Esophagus muscularis mucosa (tissue), 4 donors: Measurements from ENCODE around the gene CNTD1. TPM values are rescaled to one million over a fixed set of nuclear protein-coding genes. Genes with fewer than 3 reads are reported as not detected.

Experiments
- DNase-seq: peaks from one replicate; pipeline ENCODE4 v3.0.0-alpha.2; 2017; ENCODE audit errors: extremely low spot score
- H3K27ac ChIP-seq, 4 donors: fragments of 200-600 bp; sonication (generic); replicated peaks in 1 of 4; 1 replicate in 3 of 4; 2 replicates in 1 of 4; pipeline ENCODE4 v1.5.1; 2016 to 2019; ENCODE audit warnings: mild to moderate bottlenecking in 1 of 4
- H3K27me3 ChIP-seq, 4 donors: fragments of 200-600 bp; sonication (generic); one replicate each; pipeline versions ENCODE4 v1.5.1 to v1.6.0; 2016 to 2019
- H3K36me3 ChIP-seq, 4 donors: fragments of 200-600 bp; sonication (generic); one replicate each; pipeline ENCODE4 v1.5.1; 2016 to 2019
- H3K4me1 ChIP-seq, 4 donors: fragments of 200-600 bp; sonication (generic); one replicate each; pipeline ENCODE4 v1.5.1; 2016 to 2019
- H3K4me3 ChIP-seq, 4 donors: fragments of 200-600 bp; sonication (generic); 1 replicate in 2 of 4; 2 replicates in 2 of 4; pipeline ENCODE4 v1.5.1; 2016 to 2019; ENCODE audit warnings: mild to moderate bottlenecking in 4 of 4, moderate library complexity in 1 of 4
- H3K9me3 ChIP-seq, 4 donors: fragments of 200-600 bp; sonication (generic); 1 replicate in 3 of 4; 2 replicates in 1 of 4; pipeline ENCODE4 v1.5.1; 2016 to 2019
- EP300 ChIP-seq: sonication (generic); formaldehyde crosslinking; IDR thresholded peaks from one replicate; pipeline ENCODE4 v1.6.1; 2017; ENCODE audit warnings: antibody characterized with exemption
- whole genome bisulfite sequencing: methylation state at CpG from one replicate; pipeline ENCODE4 v1.1.5; 2018; 5-methylcytosine and 5-hydroxymethylcytosine counted together
- intact Hi-C: fragments of 100-400 bp; cut with DNase I; formaldehyde crosslinking; loops from one replicate; pipeline ENCODE4 v1.15.1; 2023
- small RNA-seq, 3 donors: library from RNA; depleted of rRNA; stranded (forward); fragments of <200 nt; gene quantifications; one replicate each; pipeline ENCODE3, GENCODE V24; 2016
- total RNA-seq, 4 donors: library from RNA; depleted of rRNA; stranded (reverse); fragments of >200 nt; gene quantifications; one replicate each; pipeline versions ENCODE4 v1.1.0 to v1.2.1, GENCODE V29; 2016
- TF ChIP-seq, protein P1 (sequence below), 3 experiments: fragments of 200-600 bp in 2 of 3; fragments of 450-650 bp in 1 of 3; sonication (generic) in 2 of 3; IDR thresholded peaks; one replicate each; pipeline ENCODE4 v1.5.1; 2017 to 2019; ENCODE audit warnings: antibody characterized with exemption in 3 of 3, mild to moderate bottlenecking in 2 of 3, moderate library complexity in 1 of 3

Gene CNTD1
- total RNA-seq, 4 donors from 2014 or later = 0.50 to 3.9 (median 0.57) TPM; not detected in 1

GRCh38 chr17:42857389-42857788, 58.7 kb downstream of the CNTD1 start:
- H3K36me3 ChIP-seq = peaks cover 0 to 37% (median 16%) of the 10 kb centered on the region in 4 donors
- no peak overlapping the region for H3K4me3 ChIP-seq
- H3K27ac ChIP-seq = peak overlapping the region; percentile 40 to 88 (median 73)
- DNase-seq = no peak
- intact Hi-C loops = no loop called here
- TF ChIP-seq, protein P1, sequence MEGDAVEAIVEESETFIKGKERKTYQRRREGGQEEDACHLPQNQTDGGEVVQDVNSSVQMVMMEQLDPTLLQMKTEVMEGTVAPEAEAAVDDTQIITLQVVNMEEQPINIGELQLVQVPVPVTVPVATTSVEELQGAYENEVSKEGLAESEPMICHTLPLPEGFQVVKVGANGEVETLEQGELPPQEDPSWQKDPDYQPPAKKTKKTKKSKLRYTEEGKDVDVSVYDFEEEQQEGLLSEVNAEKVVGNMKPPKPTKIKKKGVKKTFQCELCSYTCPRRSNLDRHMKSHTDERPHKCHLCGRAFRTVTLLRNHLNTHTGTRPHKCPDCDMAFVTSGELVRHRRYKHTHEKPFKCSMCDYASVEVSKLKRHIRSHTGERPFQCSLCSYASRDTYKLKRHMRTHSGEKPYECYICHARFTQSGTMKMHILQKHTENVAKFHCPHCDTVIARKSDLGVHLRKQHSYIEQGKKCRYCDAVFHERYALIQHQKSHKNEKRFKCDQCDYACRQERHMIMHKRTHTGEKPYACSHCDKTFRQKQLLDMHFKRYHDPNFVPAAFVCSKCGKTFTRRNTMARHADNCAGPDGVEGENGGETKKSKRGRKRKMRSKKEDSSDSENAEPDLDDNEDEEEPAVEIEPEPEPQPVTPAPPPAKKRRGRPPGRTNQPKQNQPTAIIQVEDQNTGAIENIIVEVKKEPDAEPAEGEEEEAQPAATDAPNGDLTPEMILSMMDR (IDR thresholded peaks at IDR 0.05) = no peak
- TF ChIP-seq EP300 = no peak
- 44% methylated on average over 1 of the region's 1 CpG for WGBS
- no peaks in the 10 kb centered on the region for H3K27me3 ChIP-seq
- no peaks in the 10 kb centered on the region for H3K9me3 ChIP-seq
- H3K4me1 ChIP-seq = peaks cover 3 to 49% (median 42%) of the 10 kb centered on the region in 4 donors

Small RNAs within 50 kb of the gene (small RNA-seq; reads per million reads assigned to genes)
- gene HMGN2P15 (0 reads per million in 3 donors), gene MIR6781 (0 reads per million in 3 donors)

Other genes with a start within 250 kb of the CNTD1 start
- gene HSD17B1, start 245.9 kb upstream of the CNTD1 start, total RNA-seq = 1 to 10 TPM in 1 of 4 donors, under 1 TPM in 3; 0.13 to 2.5 (median 0.62) TPM
- 10 to 100 TPM; 13.4 to 27.5 (median 22.4) TPM for gene COASY, start 236.7 kb upstream of the CNTD1 start, total RNA-seq
- gene MLX, start 231.8 kb upstream of the CNTD1 start, total RNA-seq = 10 to 100 TPM; 24.9 to 34.5 (median 29.3) TPM
- gene PSMC3IP, start 221.1 kb upstream of the CNTD1 start, total RNA-seq = 1 to 10 TPM; 2.2 to 5.0 (median 4.2) TPM
- 10 to 100 TPM; 42.7 to 93.3 (median 57.0) TPM for gene RETREG3, start 189.5 kb upstream of the CNTD1 start, total RNA-seq
- 10 to 100 TPM; 30.6 to 89.0 (median 55.0) TPM for gene TUBG1, start 189.2 kb upstream of the CNTD1 start, total RNA-seq
- 10 to 100 TPM; 25.3 to 40.2 (median 38.1) TPM for gene TUBG2, start 139.6 kb upstream of the CNTD1 start, total RNA-seq
- 10 to 100 TPM; 20.3 to 41.2 (median 27.3) TPM for gene PLEKHH3, start 121.9 kb upstream of the CNTD1 start, total RNA-seq
- gene CCR10, start 117.0 kb upstream of the CNTD1 start, total RNA-seq = 1 to 10 TPM; 2.9 to 8.4 (median 3.7) TPM
- gene CNTNAP1, start 116.3 kb upstream of the CNTD1 start, total RNA-seq = 10 to 100 TPM in 1 of 4 donors, 1 to 10 TPM in 3; 4.7 to 13.2 (median 6.2) TPM
- gene EZH1, start 53.8 kb upstream of the CNTD1 start, total RNA-seq = 10 to 100 TPM; 40.6 to 68.2 (median 54.6) TPM
- 10 to 100 TPM; 19.5 to 45.2 (median 34.2) TPM for gene RAMP2, start 37.6 kb upstream of the CNTD1 start, total RNA-seq
- gene VPS25, start 25.4 kb upstream of the CNTD1 start, total RNA-seq = 10 to 100 TPM; 34.5 to 43.9 (median 38.0) TPM
- 1 to 10 TPM in 3 of 4 donors, under 1 TPM in 1; 0.50 to 2.9 (median 2.1) TPM for gene WNK4, start 18.3 kb upstream of the CNTD1 start, total RNA-seq
- gene COA3, start 157 bp upstream of the CNTD1 start, total RNA-seq = 10 to 100 TPM; 65.9 to 74.6 (median 68.3) TPM
- gene BECN1, start 25.4 kb downstream of the CNTD1 start, total RNA-seq = 100 to 1,000 TPM; 165 to 293 (median 237) TPM
- 10 to 100 TPM; 68.9 to 91.5 (median 77.2) TPM for gene PSME3, start 34.5 kb downstream of the CNTD1 start, total RNA-seq
- gene AOC2, start 45.7 kb downstream of the CNTD1 start, total RNA-seq = 1 to 10 TPM in 3 of 4 donors, under 1 TPM in 1; 0.66 to 2.0 (median 1.4) TPM
- gene AOC3, start 52.3 kb downstream of the CNTD1 start, total RNA-seq = 100 to 1,000 TPM in 3 of 4 donors, 10 to 100 TPM in 1; 89.0 to 242 (median 118) TPM
- under 1 TPM in 1 of 4 donors, not detected in 3; 0.06 TPM for gene G6PC1, start 101.9 kb downstream of the CNTD1 start, total RNA-seq
- 10 to 100 TPM; 21.9 to 35.7 (median 26.8) TPM for gene AARSD1, start 165.6 kb downstream of the CNTD1 start, total RNA-seq
- 10 to 100 TPM in 3 of 4 donors, 1 to 10 TPM in 1; 7.8 to 18.3 (median 13.1) TPM for gene PTGES3L, start 181.2 kb downstream of the CNTD1 start, total RNA-seq
- gene RUNDC1, start 181.7 kb downstream of the CNTD1 start, total RNA-seq = 10 to 100 TPM; 13.3 to 19.1 (median 16.5) TPM
- 1,000 to 10,000 TPM; 1,126 to 2,755 (median 1,417) TPM for gene RPL27, start 199.6 kb downstream of the CNTD1 start, total RNA-seq
- gene IFI35, start 207.9 kb downstream of the CNTD1 start, total RNA-seq = 10 to 100 TPM; 21.2 to 36.1 (median 28.8) TPM
- 100 to 1,000 TPM; 106 to 190 (median 139) TPM for gene VAT1, start 223.5 kb downstream of the CNTD1 start, total RNA-seq
- 1 to 10 TPM; 2.7 to 3.2 (median 2.8) TPM for gene RND2, start 226.4 kb downstream of the CNTD1 start, total RNA-seq